B cell (primary cell): ENCODE data around the gene EHHADH.

Source experiments
- EZH2 ChIP-seq: IDR thresholded peaks from 2 replicates; pipeline ENCODE4 v1.6.1; 2012; ENCODE audit warnings: borderline replicate concordance, low read depth, mild to moderate bottlenecking, moderate library complexity, low read length; ENCODE audit not compliant: insufficient read depth, poor library complexity, severe bottlenecking
- TF ChIP-seq, protein P1 (sequence below): fragments of 200-600 bp; IDR thresholded peaks from one replicate; pipeline ENCODE4 v1.8.0; 2022; ENCODE audit warnings: antibody characterized with exemption, mild to moderate bottlenecking

DNA sequence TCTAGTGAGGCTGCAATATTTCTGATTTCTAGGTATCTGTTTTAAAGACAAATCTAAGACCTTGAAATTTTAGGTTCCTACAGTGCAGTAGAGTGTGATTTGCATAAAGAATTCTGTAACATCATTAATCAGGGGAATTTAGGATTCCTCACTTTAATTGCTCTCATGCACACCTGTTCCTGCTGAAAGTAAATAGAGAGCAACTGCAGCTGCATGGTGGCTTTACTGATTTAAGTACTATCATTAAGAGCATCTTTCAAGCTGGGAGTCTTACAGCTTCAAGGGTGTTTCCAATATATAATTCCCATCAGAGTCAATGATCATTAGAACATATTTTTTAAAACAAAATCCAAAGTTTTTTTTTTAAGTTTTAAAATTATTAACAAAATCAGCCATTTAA is 65.0 kb downstream of the EHHADH start:
- TF ChIP-seq EZH2: no peak
- TF ChIP-seq, protein P1, sequence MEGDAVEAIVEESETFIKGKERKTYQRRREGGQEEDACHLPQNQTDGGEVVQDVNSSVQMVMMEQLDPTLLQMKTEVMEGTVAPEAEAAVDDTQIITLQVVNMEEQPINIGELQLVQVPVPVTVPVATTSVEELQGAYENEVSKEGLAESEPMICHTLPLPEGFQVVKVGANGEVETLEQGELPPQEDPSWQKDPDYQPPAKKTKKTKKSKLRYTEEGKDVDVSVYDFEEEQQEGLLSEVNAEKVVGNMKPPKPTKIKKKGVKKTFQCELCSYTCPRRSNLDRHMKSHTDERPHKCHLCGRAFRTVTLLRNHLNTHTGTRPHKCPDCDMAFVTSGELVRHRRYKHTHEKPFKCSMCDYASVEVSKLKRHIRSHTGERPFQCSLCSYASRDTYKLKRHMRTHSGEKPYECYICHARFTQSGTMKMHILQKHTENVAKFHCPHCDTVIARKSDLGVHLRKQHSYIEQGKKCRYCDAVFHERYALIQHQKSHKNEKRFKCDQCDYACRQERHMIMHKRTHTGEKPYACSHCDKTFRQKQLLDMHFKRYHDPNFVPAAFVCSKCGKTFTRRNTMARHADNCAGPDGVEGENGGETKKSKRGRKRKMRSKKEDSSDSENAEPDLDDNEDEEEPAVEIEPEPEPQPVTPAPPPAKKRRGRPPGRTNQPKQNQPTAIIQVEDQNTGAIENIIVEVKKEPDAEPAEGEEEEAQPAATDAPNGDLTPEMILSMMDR: no peak
